ENCODE measurements around the gene MFAP3L. TPM values are rescaled to one million over a fixed set of nuclear protein-coding genes. Genes with fewer than 3 reads are reported as not detected.
"Not testable (repeated sequence)": the region's sequence is repeated elsewhere in the genome, so short reads cannot be mapped to it uniquely, and the experiment has no call there.

MFAP3L gene
- total and polyA plus RNA-seq, 7 donors, result 0.60 to 14.7 (median 4.9) TPM

GRCh38 chr4:170047771-170048354 lies 21.7 kb upstream of the MFAP3L start:
- Histone ChIP-seq H3K27ac (no peak overlapping the region), H3K9me3 (no peaks in the 10 kb centered on the region), H3K4me1 (no peaks in the 10 kb centered on the region), H3K36me3 (no peaks in the 10 kb centered on the region), H3K4me3 (no peak overlapping the region), H3K27me3 (no peaks in the 10 kb centered on the region)
- TF ChIP-seq CTCF (IDR thresholded peaks at IDR 0.05) (peak; percentile 42 to 71 (median 65)), EP300 (IDR thresholded peaks at IDR 0.05) (no peak)
- WGBS, 2 donors, result 14 to 21% methylated on average over 4 of the region's 4 CpGs
- intact Hi-C loops (cut with DNase I), result loop anchor here (2.0 to 5.0 kb wide), 2 partner anchors 237 to 436 kb away; partner anchors contain the start of gene NEK1
- no peak for DNase-seq

DNA sequence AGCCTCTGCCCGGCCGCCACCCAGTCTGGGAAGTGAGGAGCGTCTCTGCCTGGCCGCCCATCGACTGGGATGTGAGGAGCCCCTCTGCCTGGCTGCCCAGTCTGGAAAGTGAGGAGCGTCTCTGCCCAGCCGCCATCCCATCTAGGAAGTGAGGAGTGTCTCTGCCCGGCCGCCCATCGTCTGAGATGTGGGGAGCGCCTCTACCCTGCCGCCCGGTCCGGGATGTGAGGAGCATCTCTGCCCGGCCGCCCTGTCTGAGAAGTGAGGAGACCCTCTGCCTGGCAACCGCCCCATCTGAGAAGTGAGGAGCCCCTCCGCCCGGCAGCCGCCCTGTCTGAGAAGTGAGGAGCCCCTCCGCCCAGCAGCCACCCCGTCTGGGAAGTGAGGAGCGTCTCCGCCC lies 20.0 kb upstream of the MFAP3L start:
- H3K27me3 ChIP-seq, DNase-seq, H3K4me1 ChIP-seq, H3K9me3 ChIP-seq, H3K4me3 ChIP-seq, H3K36me3 ChIP-seq, H3K27ac ChIP-seq: not testable (repeated sequence)
- intact Hi-C loops (cut with DNase I), result loop anchor here (5.0 kb wide), 1 partner anchor 434 kb away; the partner anchor contains the start of gene NEK1
- 97% methylated on average over 20 to 22 of the region's 24 CpGs for WGBS, 2 donors

GRCh38 chr4:170040031-170040680 lies 14.0 kb upstream of the MFAP3L start:
- WGBS, 2 donors, result 92 to 95% methylated on average over 12 of the region's 12 CpGs
- Histone ChIP-seq H3K4me3 (no peak overlapping the region), H3K27ac (no peak overlapping the region), H3K36me3 (no peaks in the 10 kb centered on the region), H3K9me3 (no peaks in the 10 kb centered on the region), H3K4me1 (no peaks in the 10 kb centered on the region), H3K27me3 (no peaks in the 10 kb centered on the region)
- intact Hi-C loops (cut with DNase I), result no loop called here
- no peak for DNase-seq
- TF ChIP-seq POLR2AphosphoS5 (IDR thresholded peaks at IDR 0.05) (no peak), EP300 (IDR thresholded peaks at IDR 0.05) (no peak)

DNA sequence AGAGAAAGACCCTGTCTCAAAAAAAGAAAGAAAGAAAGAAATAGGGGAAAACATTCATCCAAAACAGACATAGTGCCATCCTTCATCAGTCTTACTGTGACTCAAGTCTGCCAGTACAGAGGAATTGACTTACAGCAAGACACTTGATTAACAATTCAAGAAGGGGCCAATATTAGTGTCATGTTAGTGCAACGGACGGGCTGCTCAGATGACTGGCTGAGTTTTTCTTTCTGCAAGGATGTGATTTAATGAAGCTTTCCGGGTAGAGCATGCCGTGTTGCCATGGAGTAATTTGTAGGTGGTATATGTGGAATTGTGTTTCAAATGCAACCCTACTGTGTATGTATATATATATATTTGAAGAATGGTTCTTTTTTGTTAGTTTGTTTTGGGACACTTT lies 12.6 kb upstream of the MFAP3L start:
- DNase-seq, result no peak
- no peaks in the 10 kb centered on the region for H3K9me3 ChIP-seq
- intact Hi-C loops (cut with DNase I), result no loop called here
- H3K27me3 ChIP-seq, result no peaks in the 10 kb centered on the region
- no peak for TF ChIP-seq CTCF (IDR thresholded peaks at IDR 0.05)
- no peak for TF ChIP-seq POLR2A (IDR thresholded peaks at IDR 0.05)
- no peak for TF ChIP-seq POLR2AphosphoS5 (IDR thresholded peaks at IDR 0.05)
- no peak for TF ChIP-seq EP300 (IDR thresholded peaks at IDR 0.05)
- WGBS, 2 donors, result 83 to 89% methylated on average over 4 of the region's 4 CpGs
- no peaks in the 10 kb centered on the region for H3K36me3 ChIP-seq
- no peak overlapping the region for H3K4me3 ChIP-seq
- H3K4me1 ChIP-seq, result no peaks in the 10 kb centered on the region
- H3K27ac ChIP-seq, result no peak overlapping the region

- H3K9me3 ChIP-seq, result no peaks in the 10 kb centered on the region
- 90 to 94% methylated on average over 7 of the region's 7 CpGs for WGBS, 2 donors
- no peaks in the 10 kb centered on the region for H3K27me3 ChIP-seq
- no peaks in the 10 kb centered on the region for H3K36me3 ChIP-seq
- H3K4me1 ChIP-seq, result no peaks in the 10 kb centered on the region
- intact Hi-C loops (cut with DNase I), result no loop called here
- no peak overlapping the region for H3K4me3 ChIP-seq
- DNase-seq, result no peak
- no peak for TF ChIP-seq POLR2AphosphoS5 (IDR thresholded peaks at IDR 0.05)
- TF ChIP-seq CTCF (IDR thresholded peaks at IDR 0.05), result no peak
- TF ChIP-seq EP300 (IDR thresholded peaks at IDR 0.05), result no peak
- TF ChIP-seq POLR2A (IDR thresholded peaks at IDR 0.05), result no peak
- no peak overlapping the region for H3K27ac ChIP-seq
Observed at GRCh38 chr4:170038232-170038631, 12.0 kb upstream of the MFAP3L start.

DNA sequence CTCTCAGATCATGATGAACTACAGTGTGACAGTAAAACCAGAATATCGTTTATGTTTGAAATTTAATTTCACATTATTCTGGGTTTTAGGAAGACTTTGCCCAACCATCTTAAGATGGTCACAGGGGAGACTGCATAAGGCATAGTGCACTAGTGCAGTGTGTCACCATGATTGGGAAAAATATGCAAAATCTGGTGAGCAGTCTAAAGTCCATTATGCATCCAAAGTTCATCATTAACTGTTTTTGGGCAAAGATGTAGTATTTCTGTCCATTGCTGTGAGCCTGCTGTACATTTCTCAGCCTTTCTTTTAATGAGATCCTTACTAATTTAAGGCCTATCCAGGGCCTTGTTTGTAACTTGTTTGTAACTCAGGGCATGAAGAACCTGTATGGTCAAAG lies 11.3 kb upstream of the MFAP3L start:
- intact Hi-C loops (cut with DNase I), result no loop called here
- no peak overlapping the region for H3K4me3 ChIP-seq
- no peaks in the 10 kb centered on the region for H3K9me3 ChIP-seq
- H3K4me1 ChIP-seq, result no peaks in the 10 kb centered on the region
- H3K27ac ChIP-seq, result no peak overlapping the region
- no peak for TF ChIP-seq POLR2AphosphoS5 (IDR thresholded peaks at IDR 0.05)
- TF ChIP-seq POLR2A (IDR thresholded peaks at IDR 0.05), result no peak
- no peak for TF ChIP-seq EP300 (IDR thresholded peaks at IDR 0.05)
- TF ChIP-seq CTCF (IDR thresholded peaks at IDR 0.05), result no peak
- no peaks in the 10 kb centered on the region for H3K27me3 ChIP-seq
- no peaks in the 10 kb centered on the region for H3K36me3 ChIP-seq
- DNase-seq, result no peak
- 75 to 97% methylated on average over 1 of the region's 1 CpG for WGBS, 2 donors
